ENCODE measurements around the gene USP35. TPM values are rescaled to one million over a fixed set of nuclear protein-coding genes. Genes with fewer than 3 reads are reported as not detected.

The USP35 gene
- total RNA-seq, 2 experiments from 2014 or later = 8.5 to 10.6 TPM

Other genes with a start within 250 kb of the USP35 start
- gene INTS4, start 194.3 kb upstream of the USP35 start, total RNA-seq = 10 to 100 TPM; 53.9 to 57.9 TPM
- under 1 TPM; 0.18 to 0.23 TPM for gene KCTD14, start 165.6 kb upstream of the USP35 start, total RNA-seq
- gene THRSP, start 125.1 kb upstream of the USP35 start, total RNA-seq = not detected
- gene NDUFC2, start 109.1 kb upstream of the USP35 start, total RNA-seq = 100 to 1,000 TPM; 179 to 201 TPM
- gene ALG8, start 49.3 kb upstream of the USP35 start, total RNA-seq = 10 to 100 TPM; 47.3 to 51.6 TPM
- 1 to 10 TPM; 6.4 to 7.3 TPM for gene KCTD21, start 293 bp upstream of the USP35 start, total RNA-seq
- 10 to 100 TPM; 23.8 to 29.9 TPM for gene GAB2, start 228.9 kb downstream of the USP35 start, total RNA-seq